H1 (cell line): ENCODE data around the gene DOCK10.

Experiments
- BACH1 ChIP-seq: IDR thresholded peaks from 2 replicates; pipeline ENCODE4 v1.6.1; 2012; ENCODE audit warnings: low read length, improper control_type of control experiment
- CEBPB ChIP-seq: IDR thresholded peaks from 2 replicates; pipeline ENCODE4 v1.6.1; 2012; ENCODE audit warnings: low read depth, low read length
- CHD1 ChIP-seq: IDR thresholded peaks from 2 replicates; pipeline ENCODE4 v1.6.1; 2012; ENCODE audit warnings: low read depth, low read length, improper control_type of control experiment
- CREB1 ChIP-seq: IDR thresholded peaks from 2 replicates; pipeline ENCODE4 v1.6.1; 2012; ENCODE audit warnings: inconsistent platforms
- CTCF ChIP-seq, 3 experiments: IDR thresholded peaks; 1 replicate in 2 of 3; 2 replicates in 1 of 3; pipeline versions ENCODE4 v1.5.1 to v1.6.1; 2011; ENCODE audit warnings: low read length in 3 of 3, mild to moderate bottlenecking in 3 of 3, inconsistent platforms in 2 of 3, low read depth in 1 of 3, moderate library complexity in 1 of 3; ENCODE audit not compliant: insufficient read depth in 1 of 3; ENCODE audit errors: control extremely low read depth in 1 of 3
- EP300 ChIP-seq, 2 experiments: IDR thresholded peaks; 1 replicate in 1 of 2; 2 replicates in 1 of 2; pipeline ENCODE4 v1.6.1; 2011 to 2012; ENCODE audit warnings: low read depth in 2 of 2, low read length in 2 of 2, mild to moderate bottlenecking in 2 of 2, borderline replicate concordance in 1 of 2, inconsistent platforms in 1 of 2, moderate library complexity in 1 of 2
- GABPA ChIP-seq: IDR thresholded peaks from 2 replicates; pipeline ENCODE4 v1.6.1; 2011; ENCODE audit warnings: mild to moderate bottlenecking, low read length, moderate library complexity, borderline replicate concordance; ENCODE audit not compliant: insufficient read depth
- KDM5A ChIP-seq: fragments of 200-600 bp; IDR thresholded peaks from 2 replicates; pipeline ENCODE4 v1.7.1; 2012; ENCODE audit warnings: mild to moderate bottlenecking, low read length, inconsistent platforms, mixed read lengths
- POLR2AphosphoS5 ChIP-seq: IDR thresholded peaks from 2 replicates; pipeline ENCODE4 v1.6.1; 2011; ENCODE audit warnings: low read depth, low read length
- SP1 ChIP-seq: IDR thresholded peaks from 2 replicates; pipeline ENCODE4 v1.6.1; 2011; ENCODE audit warnings: low read depth, low read length
- TCF12 ChIP-seq: IDR thresholded peaks from 2 replicates; pipeline ENCODE4 v1.6.1; 2011; ENCODE audit warnings: low read depth, mild to moderate bottlenecking, low read length

GRCh38 chr2:224764565-224765236 is 277.6 kb downstream of the DOCK10 start:
- TF ChIP-seq CTCF (IDR thresholded peaks at IDR 0.05; ENCODE audit: control extremely low read depth in 1 of 3, insufficient read depth in 1 of 3, low read depth in 1 of 3, low read length in 3 of 3) (no peak), SP1 (no peak), BACH1 (no peak), EP300 (IDR thresholded peaks at IDR 0.05; ENCODE audit: borderline replicate concordance in 1 of 2, low read depth in 2 of 2, low read length in 2 of 2) (no peak), CREB1 (no peak), POLR2AphosphoS5 (no peak), CEBPB (no peak), GABPA (no peak), TCF12 (no peak), CHD1 (no peak), KDM5A (no peak)
